ENCODE measurements around the gene TPSB2.
"Not testable (repeated sequence)": the region's sequence is repeated elsewhere in the genome, so short reads cannot be mapped to it uniquely, and the experiment has no call there.

The TPSB2 gene

DNA sequence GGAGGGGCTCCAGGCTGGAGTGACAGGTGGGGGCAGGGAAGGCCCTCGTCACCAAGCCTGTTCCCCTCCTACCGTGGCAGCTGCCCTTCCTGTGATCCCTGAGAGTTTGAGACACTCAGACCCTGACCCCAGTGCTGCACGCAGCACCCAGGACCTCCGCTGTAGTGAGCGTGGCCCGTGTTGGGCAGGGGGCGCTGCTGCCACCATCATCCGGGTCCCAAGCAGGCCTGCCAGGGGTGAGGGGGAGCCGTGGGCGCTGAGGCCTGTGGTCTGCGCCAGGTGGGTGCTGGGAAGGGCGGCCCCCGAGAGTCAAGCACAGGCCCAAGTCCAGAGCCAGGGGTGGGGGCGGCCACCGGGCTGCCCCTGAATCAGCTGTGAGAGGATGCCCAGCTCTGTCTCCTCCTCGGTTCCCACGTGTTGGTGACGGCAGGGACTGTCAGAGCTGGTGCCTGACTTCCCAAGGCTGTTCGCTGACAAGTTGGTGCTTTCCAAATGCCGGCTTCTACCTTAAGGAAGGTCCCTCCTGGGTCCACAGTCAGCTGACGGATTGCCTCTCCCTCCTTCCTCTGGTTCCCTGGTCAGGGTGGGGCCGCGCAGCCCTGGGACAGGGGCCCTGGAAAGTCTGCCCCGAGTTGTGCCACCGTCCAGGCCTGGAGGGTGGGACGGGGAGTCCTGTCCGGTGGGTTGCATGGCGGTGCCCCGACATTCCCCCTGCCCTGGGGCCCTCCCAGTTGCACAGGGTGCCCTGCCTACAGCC is 36.0 kb downstream of the TPSB2 start:
- POLR2A ChIA-PET = interaction anchor here (0.6 kb wide), 1 partner anchor 792 kb away, joined by 3 read pairs; the partner anchor contains the start of gene DECR2
- Histone ChIP-seq H3K4me1 (ENCODE audit: control extremely low read depth in 1 of 4, control insufficient read depth in 4 of 4, insufficient read depth in 4 of 4, low read length in 3 of 4) (no peaks in the 10 kb centered on the region), H3K27ac (ENCODE audit: insufficient read depth in 1 of 2, low read depth in 1 of 2, low read length in 2 of 2, poor library complexity in 1 of 2, severe bottlenecking in 2 of 2) (no peak overlapping the region), H3K27me3 (replicated peaks in 2 of 5; ENCODE audit: control insufficient read depth in 4 of 5, insufficient read depth in 5 of 5, low read length in 4 of 5) (peaks cover 0 to 19% (median 0%) of the 10 kb centered on the region in 5 experiments), H3K36me3 (ENCODE audit: control insufficient read depth in 4 of 4, insufficient read depth in 4 of 4, low read length in 3 of 4) (no peaks in the 10 kb centered on the region), H3K4me3 (ENCODE audit: control insufficient read depth in 1 of 7, extremely low read depth in 1 of 7, insufficient read depth in 4 of 7, low read depth in 2 of 7, low read length in 6 of 7) (no peak overlapping the region), H3K9me3 (ENCODE audit: control extremely low read depth in 1 of 5, control insufficient read depth in 4 of 5, insufficient read depth in 2 of 5, low read depth in 1 of 5, low read length in 4 of 5) (no peaks in the 10 kb centered on the region)
- WGBS (ENCODE audit: insufficient coverage) = 64% methylated on average over 27 of the region's 29 CpGs
- no peak for DNase-seq
- CTCF ChIA-PET = interaction anchor here (1.6 kb wide), 1 partner anchor 85 kb away, joined by 4 read pairs; no protein-coding TSS in a partner anchor

- H3K27ac ChIP-seq (ENCODE audit: insufficient read depth in 1 of 2, low read depth in 1 of 2, low read length in 2 of 2, poor library complexity in 1 of 2, severe bottlenecking in 2 of 2) = no peak overlapping the region
- CTCF ChIA-PET = interaction anchor here (1.6 kb wide), 1 partner anchor 84 kb away, joined by 4 read pairs; no protein-coding TSS in a partner anchor
- H3K27me3 ChIP-seq (replicated peaks in 2 of 5; ENCODE audit: control insufficient read depth in 4 of 5, insufficient read depth in 5 of 5, low read length in 4 of 5) = peaks cover 0 to 19% (median 0%) of the 10 kb centered on the region in 5 experiments
- no peak overlapping the region for H3K4me3 ChIP-seq (ENCODE audit: control insufficient read depth in 1 of 7, extremely low read depth in 1 of 7, insufficient read depth in 4 of 7, low read depth in 2 of 7, low read length in 6 of 7)
- H3K36me3 ChIP-seq (ENCODE audit: control insufficient read depth in 4 of 4, insufficient read depth in 4 of 4, low read length in 3 of 4) = no peaks in the 10 kb centered on the region
- H3K9me3 ChIP-seq (ENCODE audit: control extremely low read depth in 1 of 5, control insufficient read depth in 4 of 5, insufficient read depth in 2 of 5, low read depth in 1 of 5, low read length in 4 of 5) = no peaks in the 10 kb centered on the region
- WGBS (ENCODE audit: insufficient coverage) = 73% methylated on average over 27 of the region's 30 CpGs
- POLR2A ChIA-PET = interaction anchor here (0.6 kb wide), 1 partner anchor 792 kb away, joined by 3 read pairs; the partner anchor contains the start of gene DECR2
- no peaks in the 10 kb centered on the region for H3K4me1 ChIP-seq (ENCODE audit: control extremely low read depth in 1 of 4, control insufficient read depth in 4 of 4, insufficient read depth in 4 of 4, low read length in 3 of 4)
- DNase-seq = peak in 2 of 3 donors; percentile 20 to 22
These were observed 36.7 kb downstream of the TPSB2 start for GRCh38 chr16:1193143-1193824.

DNA sequence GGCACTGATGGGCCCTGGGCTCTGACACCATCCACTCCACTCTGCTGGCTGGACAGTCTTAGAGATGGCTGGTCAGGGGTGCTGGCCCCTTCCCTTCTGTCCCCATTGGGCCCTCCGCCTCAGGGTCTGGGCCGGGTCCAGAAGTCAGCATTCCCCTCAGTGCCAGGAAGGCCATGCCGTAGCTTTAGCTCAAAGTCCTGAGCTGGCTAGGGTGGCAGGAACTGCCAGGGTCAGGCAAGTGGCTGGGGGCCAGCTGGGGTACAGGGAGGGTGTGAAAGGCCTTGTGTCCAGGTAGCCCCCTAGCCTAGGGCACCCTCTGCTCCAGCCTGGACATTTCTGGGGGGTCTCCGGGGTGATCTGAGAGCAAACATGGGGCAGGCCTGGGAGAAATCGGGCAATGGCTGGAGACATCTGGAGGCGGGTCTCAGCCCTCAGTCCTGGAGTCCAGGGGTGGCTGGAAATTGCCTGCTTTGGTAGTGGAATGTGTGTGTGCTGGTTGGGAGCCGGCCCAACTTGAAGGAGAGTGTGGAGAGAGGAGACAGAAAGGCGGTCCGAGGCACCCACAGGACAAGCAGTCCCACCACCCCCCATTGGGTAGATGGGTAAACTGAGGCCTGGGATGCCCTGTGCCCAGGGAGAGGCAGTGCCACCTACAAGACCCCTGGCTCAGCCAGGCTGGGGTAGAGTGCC is 37.5 kb downstream of the TPSB2 start:
- no peak overlapping the region for H3K27ac ChIP-seq (ENCODE audit: insufficient read depth in 1 of 2, low read depth in 1 of 2, low read length in 2 of 2, poor library complexity in 1 of 2, severe bottlenecking in 2 of 2)
- WGBS (ENCODE audit: insufficient coverage) = 90% methylated on average over 2 of the region's 9 CpGs
- no peaks in the 10 kb centered on the region for H3K9me3 ChIP-seq (ENCODE audit: control extremely low read depth in 1 of 5, control insufficient read depth in 4 of 5, insufficient read depth in 2 of 5, low read depth in 1 of 5, low read length in 4 of 5)
- ChIA-PET POLR2A (no interaction called here), CTCF (no interaction called here)
- H3K27me3 ChIP-seq (replicated peaks in 2 of 5; ENCODE audit: control insufficient read depth in 4 of 5, insufficient read depth in 5 of 5, low read length in 4 of 5) = peaks cover 0 to 14% (median 0%) of the 10 kb centered on the region in 5 experiments
- no peak for DNase-seq
- no peaks in the 10 kb centered on the region for H3K36me3 ChIP-seq (ENCODE audit: control insufficient read depth in 4 of 4, insufficient read depth in 4 of 4, low read length in 3 of 4)
- no peaks in the 10 kb centered on the region for H3K4me1 ChIP-seq (ENCODE audit: control extremely low read depth in 1 of 4, control insufficient read depth in 4 of 4, insufficient read depth in 4 of 4, low read length in 3 of 4)
- H3K4me3 ChIP-seq (ENCODE audit: control insufficient read depth in 1 of 7, extremely low read depth in 1 of 7, insufficient read depth in 4 of 7, low read depth in 2 of 7, low read length in 6 of 7) = no peak overlapping the region

DNA sequence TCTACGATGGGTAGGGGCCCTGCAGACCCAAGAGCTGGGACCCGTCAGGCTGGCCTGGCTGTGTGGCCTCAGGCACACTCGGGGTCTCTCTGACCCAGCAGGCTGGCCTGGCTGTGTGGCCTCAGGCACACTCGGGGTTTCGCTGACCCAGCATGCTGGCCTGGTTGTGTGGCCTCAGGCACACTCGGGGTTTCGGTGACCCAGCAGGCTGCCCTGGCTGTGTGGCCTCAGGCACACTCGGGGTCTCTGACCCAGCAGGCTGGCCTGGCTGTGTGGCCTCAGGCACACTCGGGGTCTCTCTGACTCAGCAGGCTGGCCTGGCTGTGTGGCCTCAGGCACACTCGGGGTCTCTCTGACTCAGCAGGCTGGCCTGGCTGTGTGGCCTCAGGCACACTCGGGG is 39.2 kb downstream of the TPSB2 start:
- H3K27ac ChIP-seq (ENCODE audit: insufficient read depth in 1 of 2, low read depth in 1 of 2, low read length in 2 of 2, poor library complexity in 1 of 2, severe bottlenecking in 2 of 2); H3K4me3 ChIP-seq (ENCODE audit: control insufficient read depth in 1 of 7, extremely low read depth in 1 of 7, insufficient read depth in 4 of 7, low read depth in 2 of 7, low read length in 6 of 7); DNase-seq; H3K9me3 ChIP-seq (ENCODE audit: control extremely low read depth in 1 of 5, control insufficient read depth in 4 of 5, insufficient read depth in 2 of 5, low read depth in 1 of 5, low read length in 4 of 5); H3K4me1 ChIP-seq (ENCODE audit: control extremely low read depth in 1 of 4, control insufficient read depth in 4 of 4, insufficient read depth in 4 of 4, low read length in 3 of 4); CTCF ChIA-PET; H3K36me3 ChIP-seq (ENCODE audit: control insufficient read depth in 4 of 4, insufficient read depth in 4 of 4, low read length in 3 of 4): not testable (repeated sequence)
- POLR2A ChIA-PET = interaction anchor here (0.8 kb wide), 1 partner anchor 564 kb away, joined by 3 read pairs; no protein-coding TSS in a partner anchor
- WGBS (ENCODE audit: insufficient coverage) = 98% methylated on average over 11 of the region's 11 CpGs
- H3K27me3 ChIP-seq (replicated peaks in 2 of 5; ENCODE audit: control insufficient read depth in 4 of 5, insufficient read depth in 5 of 5, low read length in 4 of 5) = peaks cover 0 to 11% (median 0%) of the 10 kb centered on the region in 5 experiments

DNA sequence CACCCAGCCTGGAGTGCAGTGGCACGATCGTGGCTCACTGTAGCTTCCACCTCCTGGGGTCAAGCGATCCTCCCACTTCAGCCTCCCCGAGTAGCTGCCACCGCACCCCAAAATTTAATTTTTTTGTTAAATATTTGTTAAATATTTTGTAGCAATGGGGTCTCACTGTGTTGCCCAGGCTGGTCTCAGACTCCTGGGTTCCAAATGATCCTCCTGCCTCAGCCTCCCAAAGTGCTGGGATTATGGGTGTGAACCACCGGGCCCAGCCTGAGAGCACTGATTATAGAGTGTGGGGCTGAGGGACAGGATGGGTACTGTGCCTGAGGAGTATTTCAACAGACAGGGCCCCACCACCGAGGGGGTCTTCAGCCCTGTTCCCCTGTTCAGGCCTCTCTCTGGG is 40.5 kb downstream of the TPSB2 start:
- ChIA-PET CTCF (interaction anchor here (1.2 kb wide), 1 partner anchor 86 kb away, joined by 3 read pairs; no protein-coding TSS in a partner anchor), POLR2A (no interaction called here)
- no peak overlapping the region for H3K4me3 ChIP-seq (ENCODE audit: control insufficient read depth in 1 of 7, extremely low read depth in 1 of 7, insufficient read depth in 4 of 7, low read depth in 2 of 7, low read length in 6 of 7)
- peaks cover 0 to 9% (median 0%) of the 10 kb centered on the region in 5 experiments for H3K27me3 ChIP-seq (replicated peaks in 2 of 5; ENCODE audit: control insufficient read depth in 4 of 5, insufficient read depth in 5 of 5, low read length in 4 of 5)
- WGBS (ENCODE audit: insufficient coverage) = 94% methylated on average over 2 of the region's 7 CpGs
- no peaks in the 10 kb centered on the region for H3K36me3 ChIP-seq (ENCODE audit: control insufficient read depth in 4 of 4, insufficient read depth in 4 of 4, low read length in 3 of 4)
- DNase-seq = no peak
- no peaks in the 10 kb centered on the region for H3K9me3 ChIP-seq (ENCODE audit: control extremely low read depth in 1 of 5, control insufficient read depth in 4 of 5, insufficient read depth in 2 of 5, low read depth in 1 of 5, low read length in 4 of 5)
- no peaks in the 10 kb centered on the region for H3K4me1 ChIP-seq (ENCODE audit: control extremely low read depth in 1 of 4, control insufficient read depth in 4 of 4, insufficient read depth in 4 of 4, low read length in 3 of 4)
- H3K27ac ChIP-seq (ENCODE audit: insufficient read depth in 1 of 2, low read depth in 1 of 2, low read length in 2 of 2, poor library complexity in 1 of 2, severe bottlenecking in 2 of 2) = no peak overlapping the region

GRCh38 chr16:1188432-1189189 is 41.4 kb downstream of the TPSB2 start:
- Histone ChIP-seq H3K4me1 (ENCODE audit: control extremely low read depth in 1 of 4, control insufficient read depth in 4 of 4, insufficient read depth in 4 of 4, low read length in 3 of 4) (no peaks in the 10 kb centered on the region), H3K36me3 (ENCODE audit: control insufficient read depth in 4 of 4, insufficient read depth in 4 of 4, low read length in 3 of 4) (no peaks in the 10 kb centered on the region), H3K27me3 (replicated peaks in 2 of 5; ENCODE audit: control insufficient read depth in 4 of 5, insufficient read depth in 5 of 5, low read length in 4 of 5) (peaks cover 0 to 7% (median 0%) of the 10 kb centered on the region in 5 experiments), H3K9me3 (ENCODE audit: control extremely low read depth in 1 of 5, control insufficient read depth in 4 of 5, insufficient read depth in 2 of 5, low read depth in 1 of 5, low read length in 4 of 5) (no peaks in the 10 kb centered on the region), H3K4me3 (ENCODE audit: control insufficient read depth in 1 of 7, extremely low read depth in 1 of 7, insufficient read depth in 4 of 7, low read depth in 2 of 7, low read length in 6 of 7) (no peak overlapping the region), H3K27ac (ENCODE audit: insufficient read depth in 1 of 2, low read depth in 1 of 2, low read length in 2 of 2, poor library complexity in 1 of 2, severe bottlenecking in 2 of 2) (no peak overlapping the region)
- ChIA-PET POLR2A (no interaction called here), CTCF (interaction anchor here (1.1 to 1.2 kb wide), 2 partner anchors 21 to 85 kb away, joined by 3 read pairs; no protein-coding TSS in a partner anchor)
- WGBS (ENCODE audit: insufficient coverage) = 42% methylated on average over 22 of the region's 32 CpGs
- DNase-seq = peak; percentile 31 to 74 (median 70)

All from common myeloid progenitor, CD34-positive (primary cell).